Glutamatergic neuron (in vitro differentiated cells): ENCODE results near the gene MLH1. TPM values are rescaled to one million over a fixed set of nuclear protein-coding genes. Genes with fewer than 3 reads are reported as not detected.

Experiments
- DNase-seq: peaks from one replicate; pipeline ENCODE4 v3.0.0; 2022
- H3K27ac Mint-ChIP-seq: one replicate; pipeline ENCODE4 v1.8.0; 2020; ENCODE audit warnings: mild to moderate bottlenecking, mixed read lengths, inconsistent platforms; ENCODE audit not compliant: unreplicated experiment
- H3K27me3 Mint-ChIP-seq: one replicate; pipeline ENCODE4 v1.8.0; 2020; ENCODE audit warnings: mild to moderate bottlenecking, moderate library complexity, mixed read lengths, inconsistent platforms; ENCODE audit not compliant: unreplicated experiment
- H3K36me3 Mint-ChIP-seq: one replicate; pipeline ENCODE4 v1.8.0; 2020; ENCODE audit warnings: mild to moderate bottlenecking, mixed read lengths, inconsistent platforms; ENCODE audit not compliant: unreplicated experiment
- H3K4me1 Mint-ChIP-seq: one replicate; pipeline ENCODE4 v1.8.0; 2020; ENCODE audit warnings: mild to moderate bottlenecking, low read depth, mixed read lengths, inconsistent platforms; ENCODE audit not compliant: unreplicated experiment
- H3K4me3 Mint-ChIP-seq: one replicate; pipeline ENCODE4 v1.8.0; 2020; ENCODE audit warnings: mild to moderate bottlenecking, mixed read lengths, inconsistent platforms; ENCODE audit not compliant: unreplicated experiment
- H3K9me3 Mint-ChIP-seq: one replicate; pipeline ENCODE4 v1.8.0; 2020; ENCODE audit warnings: mild to moderate bottlenecking, moderate library complexity, mixed read lengths, inconsistent platforms; ENCODE audit not compliant: unreplicated experiment
- total RNA-seq: library from RNA; stranded (reverse); fragmentation: NEBNext Ultra II Directional; extraction: Animal tissue kit (Norgen Biotek cat#: 25700); gene quantifications from one replicate; pipeline ENCODE4 v1.2.1, GENCODE V29; 2021; ENCODE audit not compliant: unreplicated experiment
- TF ChIP-seq, protein P1 (sequence below): fragments of 200-600 bp; sonication (generic); IDR thresholded peaks from one replicate; pipeline ENCODE4 v1.5.0; 2021; ENCODE audit not compliant: partially characterized antibody, unreplicated experiment

The MLH1 gene
- total RNA-seq, 1 donor from 2014 or later = 30.4 TPM

DNA sequence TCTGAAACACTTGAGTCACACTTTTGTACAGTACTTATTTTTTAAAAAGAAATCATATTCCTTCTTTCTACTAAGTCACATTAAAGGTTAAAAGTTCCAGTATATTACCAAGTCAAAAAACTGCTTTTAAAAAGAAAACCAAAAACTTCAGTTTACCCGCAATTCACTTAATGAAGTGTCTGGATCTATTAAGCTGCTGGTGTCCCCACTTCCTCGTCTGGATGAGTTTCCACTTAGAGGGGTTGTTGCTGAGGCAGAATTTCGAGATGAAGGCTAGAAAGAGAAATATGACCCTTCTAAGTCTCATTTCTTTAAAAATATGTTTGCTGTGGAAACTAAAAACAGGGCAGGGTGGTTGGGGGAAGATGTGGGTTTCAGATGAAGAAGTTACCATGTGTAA is 101.3 kb downstream of the MLH1 start:
- Mint-ChIP-seq H3K4me3 (no peak overlapping the region), H3K9me3 (peaks cover 3% of the 10 kb centered on the region)
- no peak for DNase-seq

GRCh38 chr3:37096288-37096687 is 103.0 kb downstream of the MLH1 start:
- H3K4me1 Mint-ChIP-seq = no peaks in the 10 kb centered on the region
- peaks cover 3% of the 10 kb centered on the region for H3K9me3 Mint-ChIP-seq
- no peak overlapping the region for H3K27ac Mint-ChIP-seq
- no peak overlapping the region for H3K4me3 Mint-ChIP-seq
- H3K27me3 Mint-ChIP-seq = no peaks in the 10 kb centered on the region
- DNase-seq = no peak
- TF ChIP-seq, protein P1, sequence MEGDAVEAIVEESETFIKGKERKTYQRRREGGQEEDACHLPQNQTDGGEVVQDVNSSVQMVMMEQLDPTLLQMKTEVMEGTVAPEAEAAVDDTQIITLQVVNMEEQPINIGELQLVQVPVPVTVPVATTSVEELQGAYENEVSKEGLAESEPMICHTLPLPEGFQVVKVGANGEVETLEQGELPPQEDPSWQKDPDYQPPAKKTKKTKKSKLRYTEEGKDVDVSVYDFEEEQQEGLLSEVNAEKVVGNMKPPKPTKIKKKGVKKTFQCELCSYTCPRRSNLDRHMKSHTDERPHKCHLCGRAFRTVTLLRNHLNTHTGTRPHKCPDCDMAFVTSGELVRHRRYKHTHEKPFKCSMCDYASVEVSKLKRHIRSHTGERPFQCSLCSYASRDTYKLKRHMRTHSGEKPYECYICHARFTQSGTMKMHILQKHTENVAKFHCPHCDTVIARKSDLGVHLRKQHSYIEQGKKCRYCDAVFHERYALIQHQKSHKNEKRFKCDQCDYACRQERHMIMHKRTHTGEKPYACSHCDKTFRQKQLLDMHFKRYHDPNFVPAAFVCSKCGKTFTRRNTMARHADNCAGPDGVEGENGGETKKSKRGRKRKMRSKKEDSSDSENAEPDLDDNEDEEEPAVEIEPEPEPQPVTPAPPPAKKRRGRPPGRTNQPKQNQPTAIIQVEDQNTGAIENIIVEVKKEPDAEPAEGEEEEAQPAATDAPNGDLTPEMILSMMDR = no peak
- no peaks in the 10 kb centered on the region for H3K36me3 Mint-ChIP-seq

More for the DNA sequence above, 101.3 kb downstream of the MLH1 start:
- Mint-ChIP-seq H3K27ac (no peak overlapping the region), H3K36me3 (no peaks in the 10 kb centered on the region), H3K27me3 (no peaks in the 10 kb centered on the region), H3K4me1 (no peaks in the 10 kb centered on the region)
- TF ChIP-seq, protein P1 = no peak

DNA sequence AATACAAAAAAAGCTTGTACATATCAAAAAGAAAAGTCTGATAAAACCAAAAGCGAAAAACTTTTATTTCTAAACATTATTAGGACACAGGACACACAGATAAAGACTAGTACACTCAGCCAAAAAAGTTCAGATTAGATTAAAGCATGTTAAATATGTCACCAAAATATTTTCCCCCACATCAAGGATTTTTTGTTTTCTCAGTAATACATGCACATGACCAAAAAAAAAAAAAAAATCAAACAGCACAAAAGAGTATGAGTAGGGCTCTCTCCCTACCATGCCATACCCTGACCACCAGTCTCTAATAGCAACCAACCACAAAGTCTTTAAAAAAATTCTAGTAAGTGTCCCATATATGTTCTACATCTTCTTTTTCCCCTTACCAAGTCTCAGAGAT is 103.7 kb downstream of the MLH1 start:
- no peak for DNase-seq
- TF ChIP-seq, protein P1 = no peak
- Mint-ChIP-seq H3K36me3 (no peaks in the 10 kb centered on the region), H3K4me3 (no peak overlapping the region), H3K9me3 (peaks cover 3% of the 10 kb centered on the region), H3K27ac (no peak overlapping the region), H3K27me3 (no peaks in the 10 kb centered on the region), H3K4me1 (no peaks in the 10 kb centered on the region)

- TF ChIP-seq, protein P1 = no peak
- Mint-ChIP-seq H3K4me1 (no peaks in the 10 kb centered on the region), H3K9me3 (peaks cover 2% of the 10 kb centered on the region), H3K36me3 (no peaks in the 10 kb centered on the region), H3K27ac (no peak overlapping the region), H3K4me3 (no peak overlapping the region), H3K27me3 (no peaks in the 10 kb centered on the region)
- no peak for DNase-seq
These were observed 104.5 kb downstream of the MLH1 start for GRCh38 chr3:37097776-37098175.

- TF ChIP-seq, protein P1 = no peak
- Mint-ChIP-seq H3K4me3 (no peak overlapping the region), H3K4me1 (no peaks in the 10 kb centered on the region), H3K36me3 (no peaks in the 10 kb centered on the region), H3K9me3 (no peaks in the 10 kb centered on the region), H3K27ac (no peak overlapping the region), H3K27me3 (peaks cover 2% of the 10 kb centered on the region)
- no peak for DNase-seq
These were observed 105.6 kb downstream of the MLH1 start for GRCh38 chr3:37098884-37099283.
